HG02623 (cell line): ENCODE measurements around the gene LRRTM4.

ENCODE experiments used
- ATAC-seq: cut with Tn5 transposase; IDR thresholded peaks from one replicate; pipeline ENCODE4 v1.9.1; 2021; ENCODE audit warnings: moderate library complexity; ENCODE audit not compliant: unreplicated experiment

LRRTM4 gene

DNA sequence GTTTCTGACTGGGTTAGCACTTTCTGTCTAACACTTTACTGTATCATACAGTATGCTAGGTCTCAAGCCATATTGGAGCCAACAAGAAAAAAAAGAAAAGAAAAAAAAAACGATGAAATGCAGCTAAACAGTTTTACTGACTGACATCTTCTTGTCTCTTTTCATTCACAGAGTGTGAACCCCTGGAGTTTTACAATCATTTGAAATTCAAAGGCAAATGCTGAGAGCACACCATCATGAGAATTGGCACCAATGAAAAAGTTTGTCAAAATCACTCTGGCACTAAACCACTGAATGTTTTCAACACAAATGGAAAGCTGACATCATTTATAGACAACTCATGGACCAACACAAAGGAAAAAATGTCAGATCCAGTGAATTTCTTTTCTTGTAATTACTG is 513.3 kb downstream of the LRRTM4 start:
- ATAC-seq, result no peak

DNA sequence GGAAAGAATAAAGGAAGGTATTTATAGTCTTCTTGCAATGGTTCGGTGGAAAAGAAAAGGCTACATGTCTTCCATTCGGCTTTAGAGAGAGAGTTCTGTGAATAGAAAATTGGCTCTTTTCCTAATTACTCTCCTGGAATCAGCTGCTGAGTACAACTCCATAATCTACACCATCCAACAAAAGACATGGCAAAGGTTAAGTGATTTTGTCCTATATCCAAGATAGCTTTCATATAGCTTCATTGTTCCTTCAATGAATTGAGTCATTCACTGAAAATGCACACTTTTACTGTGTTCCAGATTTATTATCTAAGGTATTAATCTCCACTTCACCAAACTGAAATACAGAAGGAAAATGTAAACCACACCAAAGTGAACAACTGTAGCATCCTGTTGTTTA is 514.5 kb downstream of the LRRTM4 start:
- ATAC-seq, result no peak

DNA sequence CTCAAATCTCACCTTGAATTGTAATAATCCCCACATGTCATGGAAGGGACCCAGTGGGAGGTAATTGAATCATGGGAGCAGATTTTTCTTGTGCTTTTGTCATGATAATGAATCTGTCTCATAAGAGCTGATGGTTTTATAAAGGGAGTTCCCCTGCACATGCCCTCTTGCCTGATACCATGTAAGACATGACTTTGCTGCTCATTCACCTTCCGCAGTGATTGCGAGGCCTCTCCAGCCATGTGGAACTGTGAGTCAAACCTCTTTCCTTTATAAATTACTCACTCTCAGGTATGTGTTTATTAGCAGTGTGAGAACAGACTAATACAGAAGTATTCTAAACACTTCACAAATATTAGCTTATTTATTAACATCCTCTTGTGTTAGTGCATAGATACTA is 516.7 kb downstream of the LRRTM4 start:
- ATAC-seq, result no peak

DNA sequence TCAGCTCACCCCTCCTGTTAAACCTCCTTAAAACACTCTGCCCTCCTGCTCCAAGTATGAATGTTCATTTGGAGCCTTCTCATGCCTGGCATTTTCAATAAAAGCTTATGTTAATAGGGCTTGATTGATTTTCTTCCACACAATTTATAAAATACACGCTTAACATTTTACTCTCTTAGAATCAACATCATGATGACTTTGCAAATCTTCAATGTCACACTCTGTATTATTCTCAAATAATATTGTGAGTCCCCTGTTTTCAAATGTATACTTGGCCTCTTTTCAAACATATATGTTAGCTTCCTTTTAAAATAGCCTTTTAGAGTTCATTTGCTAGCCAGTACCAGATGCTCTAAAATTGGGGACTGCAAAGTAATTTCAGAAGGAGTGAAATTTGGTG is 520.3 kb downstream of the LRRTM4 start:
- no peak for ATAC-seq

DNA sequence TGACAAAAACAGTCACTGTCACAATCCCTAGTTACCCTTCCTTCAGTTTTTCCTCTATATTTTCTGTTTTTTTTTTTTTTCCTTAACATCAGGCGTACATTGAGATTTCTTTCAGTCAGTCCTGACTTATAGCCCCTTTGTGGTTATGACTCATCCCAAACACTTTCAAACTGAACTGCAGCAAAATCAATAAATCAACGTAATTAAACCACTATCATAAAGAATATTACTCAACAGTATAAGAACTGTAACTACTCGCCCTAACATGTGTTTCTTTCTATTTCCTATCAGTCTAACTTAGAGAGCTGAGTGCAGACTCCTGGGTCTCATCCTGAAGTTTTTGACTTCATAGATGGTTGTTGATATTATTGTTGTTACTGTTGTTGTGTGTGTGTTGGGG is 523.5 kb downstream of the LRRTM4 start:
- no peak for ATAC-seq

DNA sequence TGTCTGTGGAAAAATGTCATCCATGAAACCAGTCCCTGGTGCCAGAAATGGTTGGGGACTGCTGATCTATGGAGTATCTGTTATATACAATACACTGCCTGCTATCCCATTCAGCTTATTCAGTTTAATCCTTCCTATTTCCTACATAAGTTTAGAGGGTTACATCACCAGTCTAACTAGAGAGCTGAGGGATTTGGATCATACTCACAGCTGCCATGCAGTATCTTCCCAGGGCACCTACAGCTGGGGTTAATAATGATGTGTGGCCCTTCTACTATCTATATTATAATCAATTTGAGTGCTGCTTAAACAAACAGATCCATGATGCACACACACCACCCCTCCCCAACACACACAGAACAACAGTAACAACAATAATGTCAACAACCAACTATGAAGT is 524.0 kb downstream of the LRRTM4 start:
- ATAC-seq, result no peak

DNA sequence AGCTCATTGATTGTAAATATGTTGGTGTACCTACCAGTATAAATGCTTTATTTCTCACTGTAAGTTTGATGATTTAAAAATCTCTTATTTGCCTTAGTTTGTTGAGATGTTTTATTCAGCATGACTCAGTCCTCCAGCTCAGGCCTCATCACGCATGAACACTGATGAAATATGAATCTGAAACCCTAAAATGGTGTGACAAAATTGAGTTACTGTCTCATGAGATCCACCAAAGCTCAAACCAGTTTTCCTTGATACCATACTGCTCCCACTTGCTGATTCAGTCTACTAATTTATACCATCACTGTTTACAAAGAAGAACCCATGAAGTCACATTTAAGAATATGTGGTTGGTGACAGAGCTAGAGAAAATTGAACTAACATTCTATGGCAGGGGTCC is 524.9 kb downstream of the LRRTM4 start:
- ATAC-seq, result no peak

DNA sequence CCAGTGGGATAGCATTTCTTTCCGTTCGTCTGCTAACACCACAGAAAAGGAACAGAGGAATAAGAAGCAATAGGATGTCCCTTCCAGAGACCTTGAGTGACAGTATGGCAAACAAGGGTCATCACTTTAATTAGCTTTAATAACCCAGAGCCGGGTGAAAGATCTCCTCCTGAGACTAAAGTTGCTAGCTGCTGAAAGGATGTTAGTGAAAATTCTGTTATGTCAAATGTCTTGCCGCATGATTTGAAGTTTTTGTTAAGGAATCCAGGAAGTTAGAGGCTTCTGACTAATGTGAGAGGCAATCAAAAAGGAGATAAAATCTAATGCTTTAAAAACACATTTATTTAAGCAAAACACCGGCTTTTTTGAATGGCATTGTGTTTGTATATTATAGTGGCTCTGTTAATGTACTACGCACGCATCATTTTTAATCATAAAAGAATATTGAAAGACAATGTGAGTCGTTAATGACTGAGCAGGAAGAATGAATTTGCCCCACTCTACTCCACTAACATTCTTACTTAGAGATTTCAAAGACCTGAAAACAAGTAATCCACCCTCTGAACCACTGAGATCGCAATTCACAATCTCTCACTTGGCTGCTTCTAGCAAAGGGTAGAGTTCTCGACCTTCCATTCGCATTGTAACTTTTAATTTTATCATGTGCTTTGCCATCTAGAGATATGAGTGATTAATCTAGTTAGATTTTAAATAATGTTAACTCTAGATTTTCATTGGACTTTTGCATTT is 536.6 kb downstream of the LRRTM4 start:
- no peak for ATAC-seq

DNA sequence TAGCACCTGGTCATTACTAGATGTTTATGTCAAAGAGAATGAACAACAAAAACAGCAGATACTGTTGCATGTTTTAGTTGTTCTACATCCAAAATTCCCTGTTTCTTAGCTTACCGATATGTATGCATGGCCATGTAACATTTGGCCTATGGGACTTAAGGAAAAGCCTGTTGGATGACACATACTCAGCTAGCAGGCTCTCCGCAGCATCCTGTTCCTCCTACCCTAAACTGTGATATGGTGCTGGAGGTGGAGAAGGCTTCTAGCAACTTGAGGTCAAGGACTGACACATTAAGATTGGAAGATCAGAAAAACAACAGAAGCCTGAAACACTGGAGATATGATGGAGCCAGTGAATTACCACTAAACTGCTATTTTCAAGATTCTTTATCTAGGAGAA is 537.8 kb downstream of the LRRTM4 start:
- no peak for ATAC-seq

DNA sequence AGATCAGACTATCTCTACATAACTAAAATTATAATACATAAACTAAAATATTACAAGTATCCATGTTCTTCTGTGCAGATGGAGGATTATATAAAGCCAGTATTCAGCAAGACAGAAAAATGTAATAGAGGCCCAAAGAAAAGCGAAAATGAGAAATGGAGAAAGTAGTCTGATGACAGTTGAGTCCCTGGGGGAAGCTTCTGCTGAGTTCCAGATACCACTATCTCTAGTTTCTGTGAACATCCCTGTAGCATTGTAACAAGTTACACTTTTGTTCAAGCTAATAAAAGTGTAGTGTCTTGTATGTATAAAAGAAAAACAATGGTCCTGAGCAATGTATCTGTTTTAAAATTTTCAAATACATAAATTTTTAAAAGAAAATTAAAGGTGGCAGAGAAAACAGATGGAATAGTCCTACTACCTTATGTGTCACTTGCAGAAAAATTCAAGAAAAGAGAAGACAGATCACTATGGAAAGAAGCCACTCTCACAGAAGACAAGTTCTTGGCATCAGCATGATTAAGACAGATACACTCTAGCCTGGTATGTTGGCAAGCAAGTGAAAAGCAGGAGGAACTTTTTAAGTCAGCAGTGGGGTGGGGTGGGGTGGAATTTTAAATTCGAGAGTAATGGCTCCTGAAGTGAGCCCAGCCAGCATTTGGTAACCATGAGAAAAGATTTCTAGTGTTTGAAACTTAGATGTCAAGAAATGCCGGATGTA is 541.9 kb downstream of the LRRTM4 start:
- ATAC-seq, result no peak

DNA sequence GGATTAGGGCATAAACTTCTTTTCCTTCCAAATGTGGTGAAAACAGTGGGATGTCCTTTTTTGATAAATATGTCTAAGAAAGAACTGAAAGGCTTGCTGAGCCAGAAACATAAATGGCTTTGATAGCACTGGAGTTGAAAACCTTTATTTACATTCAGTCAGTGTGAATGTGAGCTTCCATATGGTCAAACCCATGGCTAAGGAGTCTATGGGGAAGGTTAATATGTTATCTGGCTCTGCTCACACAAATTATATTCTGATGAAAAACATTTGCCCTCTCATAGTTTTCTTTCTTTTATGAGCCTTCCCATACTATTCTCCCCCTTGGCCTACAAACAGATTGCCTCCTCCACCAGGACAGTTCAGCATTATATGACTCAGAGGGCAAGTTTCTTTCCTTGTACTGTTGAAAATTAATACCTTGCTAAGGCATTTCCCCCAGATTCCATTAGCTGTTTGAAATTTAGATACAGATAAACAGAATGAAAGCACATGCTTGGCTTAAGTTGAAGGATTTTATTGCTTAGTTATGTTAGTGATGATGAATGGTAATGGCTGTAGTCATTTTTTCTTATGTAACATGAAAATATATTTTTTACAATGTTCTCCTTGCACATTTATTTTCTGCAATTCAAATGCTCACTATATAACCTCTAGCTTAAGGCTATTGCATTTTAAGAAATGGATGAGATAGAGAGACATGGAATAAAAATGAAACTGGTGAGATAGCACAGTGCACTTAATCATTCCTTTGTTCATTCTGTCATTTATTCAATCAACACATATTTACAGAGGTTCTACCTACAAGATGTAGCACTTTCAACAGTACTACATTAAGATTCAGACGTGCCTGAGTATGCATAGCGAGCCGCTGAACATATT is 544.1 kb downstream of the LRRTM4 start:
- no peak for ATAC-seq

DNA sequence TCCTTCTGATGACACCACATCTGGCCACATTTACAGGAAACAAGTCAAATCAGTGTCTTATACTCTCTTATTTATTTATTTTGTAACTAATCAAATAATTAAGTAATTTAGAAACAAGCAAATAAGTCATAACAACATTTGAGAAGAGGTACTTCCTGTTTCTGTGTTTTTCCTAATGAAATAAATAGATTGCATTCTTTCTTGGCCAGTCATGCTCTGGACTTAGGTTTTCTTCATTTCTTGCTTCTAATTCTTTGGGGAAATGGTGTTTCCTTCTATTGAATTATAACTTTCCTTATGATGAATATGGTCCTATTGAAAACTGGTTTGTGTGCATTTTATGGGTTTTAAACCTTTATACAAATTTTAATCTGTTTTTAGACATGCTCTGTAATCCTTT is 546.4 kb downstream of the LRRTM4 start:
- no peak for ATAC-seq

DNA sequence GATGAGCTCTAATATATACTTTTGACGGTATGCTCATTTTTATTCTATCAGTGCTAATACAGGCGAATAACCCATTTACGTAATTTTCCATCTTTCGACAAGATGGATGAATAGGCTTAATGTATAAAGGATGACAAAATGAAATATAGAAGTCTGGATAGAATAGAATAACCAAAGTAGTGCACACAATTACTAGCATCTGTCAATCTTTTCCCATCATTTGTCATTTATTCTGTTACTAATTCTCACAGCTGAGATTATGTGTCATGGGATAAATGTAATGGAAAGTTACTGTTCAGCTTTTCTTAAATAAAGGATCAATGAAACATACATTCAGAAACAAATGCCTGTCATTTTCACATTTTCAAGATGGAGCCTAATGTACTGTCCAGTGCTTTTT is 548.6 kb downstream of the LRRTM4 start:
- ATAC-seq, result no peak

DNA sequence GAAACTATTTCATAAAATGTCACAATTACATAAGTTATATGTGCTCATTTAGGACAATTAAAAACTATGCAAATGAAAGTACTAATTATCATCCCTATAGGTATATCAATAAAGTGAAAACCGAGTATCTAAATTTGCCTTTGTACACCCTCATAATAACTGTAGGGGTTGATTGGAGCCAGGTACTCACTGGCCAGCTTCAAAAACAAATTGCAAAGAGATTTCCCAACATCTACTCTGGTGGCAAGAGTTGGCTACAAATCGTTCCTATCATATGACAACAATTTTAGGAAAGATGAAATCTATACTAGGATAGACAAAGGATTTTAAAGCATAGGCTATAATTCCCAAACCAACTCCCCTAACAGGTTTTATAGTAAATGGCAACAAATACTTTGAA is 556.4 kb downstream of the LRRTM4 start:
- no peak for ATAC-seq

DNA sequence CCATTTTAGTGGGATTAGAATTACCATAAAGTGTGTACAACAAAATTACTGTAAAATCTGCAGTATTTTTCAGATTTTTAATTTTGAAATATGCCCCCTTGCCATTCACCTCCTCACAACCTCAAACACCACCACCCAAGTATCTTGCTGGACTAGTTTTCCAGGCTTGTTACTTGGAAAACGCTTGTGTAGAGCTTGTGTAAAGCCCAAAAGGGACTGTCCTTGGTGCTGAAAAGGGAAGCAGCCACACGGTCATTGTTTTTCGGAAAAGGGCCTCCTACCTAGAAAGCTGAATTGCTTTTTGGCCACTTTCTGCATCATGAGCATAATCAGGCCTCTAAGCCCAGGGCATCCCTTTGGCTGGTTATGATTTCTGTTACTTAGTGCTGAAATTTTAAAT is 563.4 kb downstream of the LRRTM4 start:
- no peak for ATAC-seq

DNA sequence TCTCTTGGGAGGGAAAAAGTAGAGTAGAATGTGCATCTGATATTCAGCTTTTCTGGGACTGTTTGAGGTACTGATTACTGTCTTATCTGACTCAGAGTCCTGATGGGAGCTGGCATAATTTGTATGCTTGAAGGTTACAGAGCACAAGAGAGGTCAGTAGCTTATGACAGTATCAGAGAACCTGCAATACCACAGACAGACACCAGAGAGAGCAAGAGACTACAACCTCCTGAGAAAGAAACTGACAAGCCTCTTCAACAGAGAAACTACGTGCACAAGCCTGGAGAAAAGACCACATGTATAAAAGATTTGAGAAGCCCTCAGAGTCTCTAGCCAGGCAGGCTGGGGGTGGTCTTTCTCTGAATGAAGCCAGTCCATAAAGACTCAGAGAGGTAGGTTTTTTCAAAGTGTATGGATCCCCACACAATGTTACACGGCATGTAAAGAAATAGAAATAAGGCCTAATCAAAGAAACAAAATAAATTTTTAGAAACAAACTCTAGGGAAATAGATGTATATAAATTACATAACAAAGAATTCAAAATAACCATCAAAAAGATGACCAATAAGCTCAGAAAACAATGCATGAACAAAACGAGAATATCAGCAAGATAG is 568.3 kb downstream of the LRRTM4 start:
- ATAC-seq, result peak; percentile 90

DNA sequence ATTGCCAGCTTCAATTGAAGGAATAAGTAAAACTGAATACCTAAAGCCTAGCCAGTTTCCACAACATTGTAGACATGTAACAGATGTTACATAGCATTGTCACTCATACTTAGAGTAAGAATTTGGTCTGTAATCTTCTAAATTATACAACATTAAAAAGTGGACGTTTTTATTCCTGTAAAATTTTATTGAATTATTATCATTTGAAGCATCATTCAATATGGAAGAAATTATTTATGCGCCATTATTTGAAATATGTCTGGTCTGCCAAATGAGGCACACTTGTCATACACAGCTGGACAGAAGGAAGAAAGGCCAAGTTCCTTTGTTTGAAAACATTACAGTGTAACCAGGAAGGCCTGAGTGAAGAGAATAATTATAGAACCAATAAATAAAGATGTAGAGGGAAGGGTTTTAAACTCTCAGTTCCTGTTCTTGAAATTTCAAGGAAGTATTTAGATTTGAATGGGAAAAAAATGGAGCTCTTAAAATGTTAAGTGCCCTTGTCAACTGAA is 575.5 kb downstream of the LRRTM4 start:
- no peak for ATAC-seq

DNA sequence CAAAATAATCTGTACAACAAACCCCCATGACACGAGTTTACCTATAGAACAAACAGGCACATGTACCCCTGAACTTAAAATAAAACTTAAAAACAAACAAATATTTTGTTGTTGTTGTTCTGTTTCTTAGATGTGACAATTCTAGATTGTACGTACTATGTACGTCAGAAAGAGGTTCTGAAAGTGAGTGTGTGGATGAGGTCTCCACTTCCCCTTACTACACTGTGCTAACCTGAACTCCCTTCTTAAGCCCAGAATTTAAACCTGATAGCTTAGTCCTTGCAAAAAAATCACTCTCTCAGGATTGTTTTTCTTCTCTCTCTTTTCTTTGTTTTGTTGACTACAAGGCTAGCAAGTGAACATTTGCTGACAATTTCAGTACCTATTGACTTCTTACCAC is 581.6 kb downstream of the LRRTM4 start:
- ATAC-seq, result no peak

DNA sequence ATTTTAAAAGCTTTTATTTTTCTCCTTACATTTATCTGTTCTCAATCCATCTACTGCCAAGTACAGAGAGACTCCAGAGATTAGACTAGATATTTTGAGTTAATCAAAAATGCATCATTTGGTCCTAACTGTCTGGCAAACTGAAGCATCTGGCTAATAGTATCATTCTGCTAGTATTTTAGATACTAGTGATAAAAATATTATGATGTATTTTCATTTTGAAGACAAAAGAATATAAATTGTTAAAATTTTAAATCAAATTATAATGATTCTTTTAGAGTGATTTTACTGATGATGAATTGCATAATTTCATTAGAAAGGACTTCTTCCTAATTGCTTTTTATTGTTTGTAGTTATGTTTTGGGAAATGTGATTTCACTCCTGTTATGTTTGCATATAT is 584.0 kb downstream of the LRRTM4 start:
- no peak for ATAC-seq

DNA sequence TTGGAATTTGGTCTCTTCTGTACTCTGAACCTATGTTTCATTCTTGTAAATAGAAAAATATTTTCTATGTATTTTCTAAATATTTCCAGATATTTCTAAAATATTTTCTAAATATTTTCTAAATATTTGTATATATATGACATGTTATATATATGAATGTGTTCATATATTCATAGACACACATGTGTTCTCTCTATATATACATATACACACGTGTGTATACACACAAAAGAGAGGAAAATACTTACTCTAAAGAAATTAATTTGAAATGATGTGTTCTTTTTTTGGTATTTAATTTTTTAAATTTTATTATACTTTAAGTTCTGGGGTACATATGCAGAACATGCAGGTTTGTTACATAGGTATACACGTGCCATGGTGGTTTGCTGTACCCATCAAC is 589.6 kb downstream of the LRRTM4 start:
- ATAC-seq, result no peak
